Testis (tissue), 3 donors: ENCODE results near the gene MYBBP1A. TPM values are rescaled to one million over a fixed set of nuclear protein-coding genes. Genes with fewer than 3 reads are reported as not detected.
"Not testable (repeated sequence)": the region's sequence is repeated elsewhere in the genome, so short reads cannot be mapped to it uniquely, and the experiment has no call there.

ENCODE experiments used
- DNase-seq: peaks from one replicate; pipeline ENCODE4 v3.0.0-alpha.2; 2019
- H3K27ac ChIP-seq, 2 donors: fragments of 200-600 bp; sonication (generic); one replicate each; pipeline ENCODE4 v1.5.1; 2019
- H3K27me3 ChIP-seq: fragments of 200-600 bp; sonication (generic); one replicate; pipeline ENCODE4 v1.5.1; 2019
- H3K36me3 ChIP-seq: fragments of 200-600 bp; sonication (generic); one replicate; pipeline ENCODE4 v1.5.1; 2017; ENCODE audit warnings: low read depth; ENCODE audit errors: missing control alignments
- H3K4me1 ChIP-seq: fragments of 200-600 bp; sonication (generic); one replicate; pipeline ENCODE4 v1.5.1; 2019
- H3K4me3 ChIP-seq, 2 donors: fragments of 200-600 bp; sonication (generic); one replicate each; pipeline ENCODE4 v1.5.1; 2017 to 2019
- H3K9me3 ChIP-seq: fragments of 200-600 bp; sonication (generic); one replicate; pipeline ENCODE4 v1.5.1; 2017
- CTCF ChIP-seq, 3 experiments: fragments of 450-650 bp in 2 of 3; fragments of 200-600 bp in 1 of 3; sonication (generic) in 1 of 3; IDR thresholded peaks; one replicate each; pipeline ENCODE4 v1.5.1; 2016 to 2019; ENCODE audit warnings: antibody characterized with exemption in 3 of 3, mild to moderate bottlenecking in 2 of 3, moderate library complexity in 1 of 3
- POLR2A ChIP-seq: fragments of 450-650 bp; IDR thresholded peaks from one replicate; pipeline ENCODE4 v1.6.1; 2017; ENCODE audit warnings: antibody characterized with exemption, mild to moderate bottlenecking, moderate library complexity
- WGBS, 2 donors: methylation state at CpG; one replicate each; pipeline ENCODE4 v1.1.5; 2018; 5-methylcytosine and 5-hydroxymethylcytosine counted together
- intact Hi-C: fragments of 100-400 bp; cut with DNase I; formaldehyde crosslinking; loops from one replicate; pipeline ENCODE4 v1.15.1; 2023; ENCODE audit warnings: low total_unique reads
- polyA plus RNA-seq: library from polyadenylated mRNA; stranded (reverse); fragments of 350-450 nt; fragmentation: Illumina TruSeq; extraction: RNeasy Lipid Tissue Mini Kit (QIAGEN cat#74804); gene quantifications from one replicate; pipeline ENCODE4 v1.2.3, GENCODE V29; 2014; ENCODE audit warnings: low read depth, low replicate concordance; ENCODE audit not compliant: insufficient read depth
- total RNA-seq, 2 donors: library from RNA; depleted of rRNA; stranded (reverse); fragments of >200 nt; gene quantifications; one replicate each; pipeline ENCODE4 v1.2.3, GENCODE V29; 2016

Gene MYBBP1A
- total and polyA plus RNA-seq, 3 donors from 2014 or later, result 32.9 to 78.9 (median 74.1) TPM

- no peak overlapping the region for H3K4me3 ChIP-seq
- H3K27ac ChIP-seq, result no peak overlapping the region
- H3K4me1 ChIP-seq, result peaks cover 9% of the 10 kb centered on the region
- peak; percentile 44 for DNase-seq
- 80 to 87% methylated on average over 9 to 13 of the region's 13 CpGs for WGBS, 2 donors
- intact Hi-C loops, result no loop called here
- no peak for TF ChIP-seq CTCF (IDR thresholded peaks at IDR 0.05)
- TF ChIP-seq POLR2A, result no peak
- no peaks in the 10 kb centered on the region for H3K36me3 ChIP-seq
- H3K27me3 ChIP-seq, result no peaks in the 10 kb centered on the region
- H3K9me3 ChIP-seq, result no peaks in the 10 kb centered on the region
These were observed 42.8 kb upstream of the MYBBP1A start for GRCh38 chr17:4597975-4598374.

DNA sequence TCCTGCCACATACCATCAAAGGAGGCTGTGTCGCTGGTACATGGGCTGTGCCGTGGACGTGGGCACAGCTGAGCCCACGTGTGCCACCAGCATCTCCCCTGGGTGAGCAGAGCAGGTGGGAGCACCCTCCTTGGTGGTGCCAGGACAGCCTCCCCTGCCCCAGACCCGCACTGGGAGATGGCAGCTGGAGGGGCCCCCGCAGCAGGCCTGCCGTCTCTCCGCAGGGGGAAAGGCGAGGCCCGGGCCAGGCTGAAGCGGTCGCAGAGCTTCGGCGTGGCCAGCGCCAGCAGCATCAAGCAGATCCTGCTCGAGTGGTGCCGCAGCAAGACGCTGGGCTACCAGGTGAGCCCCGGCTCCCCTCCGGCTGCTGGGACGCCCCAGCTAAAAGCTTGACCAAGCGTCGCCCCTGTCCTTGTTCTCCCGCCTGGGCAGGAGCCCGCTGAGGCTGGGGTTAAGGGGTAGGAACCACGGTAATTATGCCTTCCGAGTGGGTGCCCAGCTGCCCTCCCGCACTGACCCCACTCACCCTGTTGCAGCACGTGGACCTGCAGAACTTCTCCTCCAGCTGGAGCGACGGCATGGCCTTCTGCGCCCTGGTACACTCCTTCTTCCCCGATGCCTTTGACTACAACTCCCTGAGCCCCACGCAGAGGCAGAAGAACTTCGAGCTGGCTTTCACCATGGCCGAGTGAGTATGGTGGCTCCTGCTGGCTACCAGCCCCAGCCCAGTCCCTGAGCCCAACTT, 41.6 kb upstream of the MYBBP1A start:
- H3K4me1 ChIP-seq, result peaks cover 9% of the 10 kb centered on the region
- H3K27me3 ChIP-seq, result no peaks in the 10 kb centered on the region
- WGBS, 2 donors, result 95 to 96% methylated on average over 28 to 34 of the region's 36 CpGs
- no peak for DNase-seq
- no peaks in the 10 kb centered on the region for H3K36me3 ChIP-seq
- no peak overlapping the region for H3K27ac ChIP-seq
- TF ChIP-seq POLR2A, result no peak
- no peak for TF ChIP-seq CTCF (IDR thresholded peaks at IDR 0.05)
- intact Hi-C loops, result no loop called here
- no peak overlapping the region for H3K4me3 ChIP-seq
- H3K9me3 ChIP-seq, result no peaks in the 10 kb centered on the region

- H3K4me1 ChIP-seq, intact Hi-C loops, H3K36me3 ChIP-seq, DNase-seq, H3K4me3 ChIP-seq, H3K27ac ChIP-seq, H3K9me3 ChIP-seq, H3K27me3 ChIP-seq: not testable (repeated sequence)
- 94% methylated on average over 15 to 23 of the region's 23 CpGs for WGBS, 2 donors
These were observed 40.6 kb upstream of the MYBBP1A start for GRCh38 chr17:4595685-4596342.

GRCh38 chr17:4594931-4595684, 39.9 kb upstream of the MYBBP1A start:
- Histone ChIP-seq H3K36me3 (no peaks in the 10 kb centered on the region), H3K27ac (no peak overlapping the region), H3K27me3 (no peaks in the 10 kb centered on the region), H3K9me3 (no peaks in the 10 kb centered on the region), H3K4me1 (peaks cover 9% of the 10 kb centered on the region), H3K4me3 (no peak overlapping the region)
- intact Hi-C loops, result no loop called here
- 78 to 88% methylated on average over 26 of the region's 29 CpGs for WGBS, 2 donors
- DNase-seq, result no peak
- TF ChIP-seq POLR2A, result no peak
- no peak for TF ChIP-seq CTCF (IDR thresholded peaks at IDR 0.05)

DNA sequence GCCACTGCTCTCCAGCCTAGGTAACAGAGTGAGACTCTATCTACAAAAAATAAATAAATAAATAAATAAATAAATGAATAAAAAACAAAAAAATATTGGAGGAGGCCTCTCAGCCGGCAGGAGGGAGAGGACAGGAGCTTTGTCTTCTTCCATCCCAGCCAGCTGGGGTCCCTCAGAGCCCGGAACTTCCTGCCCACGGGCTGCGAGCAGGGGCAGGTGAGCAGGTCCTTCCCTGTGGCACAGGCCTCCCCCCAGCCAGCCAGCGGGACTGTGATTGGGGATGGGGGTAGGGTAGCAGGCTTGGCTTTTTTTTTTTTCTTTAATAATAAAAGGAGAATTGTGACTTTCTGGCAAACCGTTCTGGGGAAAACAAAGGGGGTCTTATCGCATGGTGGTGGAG, 39.2 kb upstream of the MYBBP1A start:
- H3K9me3 ChIP-seq, result no peaks in the 10 kb centered on the region
- H3K4me1 ChIP-seq, result peaks cover 4% of the 10 kb centered on the region
- no peak overlapping the region for H3K4me3 ChIP-seq
- no peaks in the 10 kb centered on the region for H3K27me3 ChIP-seq
- no peaks in the 10 kb centered on the region for H3K36me3 ChIP-seq
- TF ChIP-seq CTCF (IDR thresholded peaks at IDR 0.05) (no peak), POLR2A (no peak)
- H3K27ac ChIP-seq, result no peak overlapping the region
- intact Hi-C loops, result no loop called here
- WGBS, 2 donors, result 86 to 93% methylated on average over 7 of the region's 7 CpGs
- DNase-seq, result no peak
